ENCODE data around the gene UBE2H. TPM values are rescaled to one million over a fixed set of nuclear protein-coding genes. Genes with fewer than 3 reads are reported as not detected.

The UBE2H gene
- polyA plus RNA-seq, 1 donor (not counting 4 experiments of a cell fraction or from before 2014, with no cell fraction given), result 130 TPM

DNA sequence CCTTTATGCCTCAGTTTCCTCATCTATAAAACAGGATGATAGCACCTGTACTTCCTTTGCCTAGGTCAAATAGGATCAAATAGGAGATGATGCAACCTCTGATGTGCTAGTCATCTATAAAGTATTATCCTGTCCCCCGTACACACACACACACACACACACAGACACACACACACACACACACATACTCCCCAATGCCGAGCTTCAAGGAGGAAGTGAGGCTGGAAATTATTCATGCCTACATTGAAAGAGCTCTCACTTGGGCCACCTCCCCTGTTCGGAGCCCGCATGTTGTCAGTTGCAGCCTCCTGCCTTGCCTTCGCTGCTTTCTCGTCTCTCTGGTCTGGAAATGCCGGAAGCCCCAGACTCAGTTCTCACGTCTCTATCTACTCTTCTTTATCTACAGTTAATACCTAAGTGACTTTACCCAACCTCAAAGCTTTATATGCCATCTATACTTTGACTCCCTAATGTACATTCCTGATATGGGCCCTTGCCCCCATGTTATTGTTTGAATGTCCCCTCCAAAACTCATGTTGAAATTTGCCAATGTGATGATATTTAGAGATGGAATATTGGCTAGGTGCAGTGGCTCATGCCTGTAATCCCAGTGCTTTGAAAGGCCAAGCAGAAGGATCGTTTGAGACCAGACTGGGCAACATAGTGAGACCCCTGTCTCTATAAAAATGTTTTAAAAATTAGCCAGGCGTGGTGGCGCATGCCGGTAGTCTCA lies 6.9 kb upstream of the UBE2H start:
- peak overlapping the region; percentile 83 for H3K9ac ChIP-seq (ENCODE audit: control insufficient read depth, extremely low read depth, insufficient read depth, low read length)
- no peaks in the 10 kb centered on the region for H3K27me3 ChIP-seq (ENCODE audit: control insufficient read depth, extremely low read depth, insufficient read depth, low read length)
- H3K9me3 ChIP-seq (ENCODE audit: control insufficient read depth, low read depth, low read length), result no peaks in the 10 kb centered on the region
- DNase-seq (ENCODE audit: low read depth, low spot score), result no peak
- peaks cover 34% of the 10 kb centered on the region for H3K4me1 ChIP-seq (ENCODE audit: control insufficient read depth, extremely low read depth, insufficient read depth, low read length)
- H4K20me1 ChIP-seq (ENCODE audit: control insufficient read depth, extremely low read depth, insufficient read depth, low read length), result no peaks in the 10 kb centered on the region
- no peaks in the 10 kb centered on the region for H3K79me2 ChIP-seq (ENCODE audit: control insufficient read depth, insufficient read depth, low read length)
- H3K9me1 ChIP-seq (ENCODE audit: control insufficient read depth, extremely low read depth, insufficient read depth, low read length), result no peaks in the 10 kb centered on the region
- FAIRE-seq, result no peak
- peak overlapping the region; percentile 41 for H2AFZ ChIP-seq (ENCODE audit: control insufficient read depth, low read length)
- H3K36me3 ChIP-seq (ENCODE audit: control insufficient read depth in 2 of 2, extremely low read depth in 1 of 2, insufficient read depth in 2 of 2, low read length in 2 of 2), result no peaks in the 10 kb centered on the region
- no peak for TF ChIP-seq EZH2 (IDR thresholded peaks at IDR 0.05; ENCODE audit: low read length)
- TF ChIP-seq, protein P1, sequence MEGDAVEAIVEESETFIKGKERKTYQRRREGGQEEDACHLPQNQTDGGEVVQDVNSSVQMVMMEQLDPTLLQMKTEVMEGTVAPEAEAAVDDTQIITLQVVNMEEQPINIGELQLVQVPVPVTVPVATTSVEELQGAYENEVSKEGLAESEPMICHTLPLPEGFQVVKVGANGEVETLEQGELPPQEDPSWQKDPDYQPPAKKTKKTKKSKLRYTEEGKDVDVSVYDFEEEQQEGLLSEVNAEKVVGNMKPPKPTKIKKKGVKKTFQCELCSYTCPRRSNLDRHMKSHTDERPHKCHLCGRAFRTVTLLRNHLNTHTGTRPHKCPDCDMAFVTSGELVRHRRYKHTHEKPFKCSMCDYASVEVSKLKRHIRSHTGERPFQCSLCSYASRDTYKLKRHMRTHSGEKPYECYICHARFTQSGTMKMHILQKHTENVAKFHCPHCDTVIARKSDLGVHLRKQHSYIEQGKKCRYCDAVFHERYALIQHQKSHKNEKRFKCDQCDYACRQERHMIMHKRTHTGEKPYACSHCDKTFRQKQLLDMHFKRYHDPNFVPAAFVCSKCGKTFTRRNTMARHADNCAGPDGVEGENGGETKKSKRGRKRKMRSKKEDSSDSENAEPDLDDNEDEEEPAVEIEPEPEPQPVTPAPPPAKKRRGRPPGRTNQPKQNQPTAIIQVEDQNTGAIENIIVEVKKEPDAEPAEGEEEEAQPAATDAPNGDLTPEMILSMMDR (optimal IDR thresholded peaks at IDR 0.05 in 1 of 3, IDR thresholded peaks at IDR 0.05 in 1 of 3, conservative IDR thresholded peaks at IDR 0.05 in 1 of 3; ENCODE audit: extremely low read depth in 1 of 3, insufficient read depth in 2 of 3, low read length in 3 of 3), result no peak
- peak overlapping the region; percentile 97 for H3K27ac ChIP-seq (ENCODE audit: control insufficient read depth, insufficient read depth, low read length)
- H3K4me2 ChIP-seq (ENCODE audit: control insufficient read depth, extremely low read depth, insufficient read depth, low read depth, low read length), result peak overlapping the region; percentile 86
- peak overlapping the region in 2 of 3 experiments; percentile 26 to 49 for H3K4me3 ChIP-seq (ENCODE audit: control insufficient read depth in 2 of 3, extremely low read depth in 1 of 3, insufficient read depth in 2 of 3, low read depth in 1 of 3, low read length in 3 of 3)
- dilution Hi-C loops (cut with MboI; ENCODE audit: extremely low pct_ligation_motif_present, low sequenced_read_pairs), result no loop called here

DNA sequence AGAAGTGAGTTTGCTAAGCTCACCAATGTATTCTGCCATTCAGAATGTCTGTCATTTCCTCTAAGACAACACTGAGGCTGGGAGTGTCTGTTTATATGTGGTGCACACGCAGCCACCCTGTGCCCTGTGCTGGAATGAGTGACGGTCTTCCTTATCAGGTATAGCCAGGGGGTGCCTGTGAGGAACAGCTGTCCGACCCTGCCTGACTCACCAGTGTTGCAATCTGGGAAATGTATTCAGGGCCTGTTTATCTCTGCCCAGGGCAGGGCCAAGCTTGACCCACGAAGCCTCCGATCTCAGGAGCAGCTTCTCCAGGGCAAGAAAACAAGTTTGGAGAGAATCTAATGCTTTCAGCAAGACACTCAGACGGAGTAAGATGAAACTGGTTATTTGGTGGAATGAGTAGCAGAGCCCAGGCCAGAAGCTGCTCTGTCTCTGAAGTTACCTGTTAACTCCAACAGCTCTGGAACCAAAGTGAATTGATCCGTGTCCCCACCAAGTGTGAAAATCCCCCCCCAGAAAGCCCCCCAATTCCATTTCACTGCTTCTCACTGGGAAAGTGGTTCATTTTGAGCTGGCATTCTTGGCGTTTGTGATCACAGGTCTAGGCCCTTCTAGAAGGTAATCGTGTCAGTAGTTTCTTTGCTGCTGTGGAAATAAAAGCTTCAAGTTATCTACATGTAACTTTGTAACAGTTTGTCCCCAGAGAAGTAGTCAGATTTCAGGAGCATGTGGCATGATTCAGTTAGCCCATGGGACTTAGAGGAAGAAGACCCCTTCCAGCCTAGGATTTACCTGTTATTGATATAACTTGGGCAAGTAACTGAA lies 6.1 kb upstream of the UBE2H start:
- Histone ChIP-seq H3K36me3 (ENCODE audit: control insufficient read depth in 2 of 2, extremely low read depth in 1 of 2, insufficient read depth in 2 of 2, low read length in 2 of 2) (no peaks in the 10 kb centered on the region), H3K9me1 (ENCODE audit: control insufficient read depth, extremely low read depth, insufficient read depth, low read length) (no peaks in the 10 kb centered on the region), H3K27ac (ENCODE audit: control insufficient read depth, insufficient read depth, low read length) (peak overlapping the region; percentile 97), H4K20me1 (ENCODE audit: control insufficient read depth, extremely low read depth, insufficient read depth, low read length) (no peaks in the 10 kb centered on the region), H3K4me1 (ENCODE audit: control insufficient read depth, extremely low read depth, insufficient read depth, low read length) (peaks cover 34% of the 10 kb centered on the region), H3K9ac (ENCODE audit: control insufficient read depth, extremely low read depth, insufficient read depth, low read length) (peak overlapping the region; percentile 83), H3K9me3 (ENCODE audit: control insufficient read depth, low read depth, low read length) (no peaks in the 10 kb centered on the region), H3K27me3 (ENCODE audit: control insufficient read depth, extremely low read depth, insufficient read depth, low read length) (no peaks in the 10 kb centered on the region), H3K79me2 (ENCODE audit: control insufficient read depth, insufficient read depth, low read length) (no peaks in the 10 kb centered on the region), H3K4me2 (ENCODE audit: control insufficient read depth, extremely low read depth, insufficient read depth, low read depth, low read length) (peak overlapping the region; percentile 86), H2AFZ (ENCODE audit: control insufficient read depth, low read length) (peak overlapping the region; percentile 20), H3K4me3 (ENCODE audit: control insufficient read depth in 2 of 3, extremely low read depth in 1 of 3, insufficient read depth in 2 of 3, low read depth in 1 of 3, low read length in 3 of 3) (peak overlapping the region in 2 of 3 experiments; percentile 26 to 49)
- TF ChIP-seq, protein P1 (optimal IDR thresholded peaks at IDR 0.05 in 1 of 3, IDR thresholded peaks at IDR 0.05 in 1 of 3, conservative IDR thresholded peaks at IDR 0.05 in 1 of 3; ENCODE audit: extremely low read depth in 1 of 3, insufficient read depth in 2 of 3, low read length in 3 of 3), result peak in 1 of 3 experiments; percentile 30
- no peak for TF ChIP-seq EZH2 (IDR thresholded peaks at IDR 0.05; ENCODE audit: low read length)
- dilution Hi-C loops (cut with MboI; ENCODE audit: extremely low pct_ligation_motif_present, low sequenced_read_pairs), result no loop called here
- FAIRE-seq (peak; percentile 83), DNase-seq (ENCODE audit: low read depth, low spot score) (peak; percentile 93)
